Cardiac atrium fibroblast (primary cell): Measurements from ENCODE around the gene GOLGA7B. TPM values are rescaled to one million over a fixed set of nuclear protein-coding genes. Genes with fewer than 3 reads are reported as not detected.

ENCODE experiments used
- total RNA-seq: library from RNA; depleted of rRNA; stranded (reverse); fragments of >200 nt; gene quantifications from 2 replicates; pipeline ENCODE4 v1.2.3, GENCODE V29; 2015

GOLGA7B gene
- not detected in 2 replicates for total RNA-seq

GRCh38 chr10:97849687-97850402, at the start of gene GOLGA7B:
GOLGA7B (plus strand) TSS chr10:97849843; CDS start chr10:97850304, 461 bp downstream.

Other genes with a start within 250 kb of the GOLGA7B start
- 3.2 and 9.6 TPM in 2 replicates for gene MORN4, start 216.3 kb upstream of the GOLGA7B start, total RNA-seq
- 18.4 and 25.9 TPM in 2 replicates for gene PI4K2A, start 209.2 kb upstream of the GOLGA7B start, total RNA-seq
- gene AVPI1, start 162.6 kb upstream of the GOLGA7B start, total RNA-seq, result 5.1 and 13.4 TPM in 2 replicates
- 30.7 and 43.3 TPM in 2 replicates for gene MARVELD1, start 136.1 kb upstream of the GOLGA7B start, total RNA-seq
- 8.5 and 14.4 TPM in 2 replicates for gene ZFYVE27, start 112.7 kb upstream of the GOLGA7B start, total RNA-seq
- 0.90 and 6.6 TPM in 2 replicates for gene SFRP5, start 77.8 kb upstream of the GOLGA7B start, total RNA-seq
- not detected in 2 replicates for gene CRTAC1, start 180.8 kb downstream of the GOLGA7B start, total RNA-seq